D721Med (cell line): ENCODE results near the gene ADARB2.

Experiments used
- DNase-seq: peaks from one replicate; pipeline ENCODE4 v3.0.0; 2011; ENCODE audit warnings: low spot score; ENCODE audit not compliant: insufficient read length
- FAIRE-seq: peaks from 2 replicates; lab custom pipeline; 2011; peaks lifted over from hg19 to GRCh38; lab: Jason Lieb, UNC
- CTCF ChIP-seq: IDR thresholded peaks from 2 replicates; pipeline ENCODE4 v1.5.1; 2012; ENCODE audit warnings: mild to moderate bottlenecking, control low read depth; ENCODE audit not compliant: insufficient read depth; ENCODE audit errors: missing control alignments

ADARB2 gene

DNA sequence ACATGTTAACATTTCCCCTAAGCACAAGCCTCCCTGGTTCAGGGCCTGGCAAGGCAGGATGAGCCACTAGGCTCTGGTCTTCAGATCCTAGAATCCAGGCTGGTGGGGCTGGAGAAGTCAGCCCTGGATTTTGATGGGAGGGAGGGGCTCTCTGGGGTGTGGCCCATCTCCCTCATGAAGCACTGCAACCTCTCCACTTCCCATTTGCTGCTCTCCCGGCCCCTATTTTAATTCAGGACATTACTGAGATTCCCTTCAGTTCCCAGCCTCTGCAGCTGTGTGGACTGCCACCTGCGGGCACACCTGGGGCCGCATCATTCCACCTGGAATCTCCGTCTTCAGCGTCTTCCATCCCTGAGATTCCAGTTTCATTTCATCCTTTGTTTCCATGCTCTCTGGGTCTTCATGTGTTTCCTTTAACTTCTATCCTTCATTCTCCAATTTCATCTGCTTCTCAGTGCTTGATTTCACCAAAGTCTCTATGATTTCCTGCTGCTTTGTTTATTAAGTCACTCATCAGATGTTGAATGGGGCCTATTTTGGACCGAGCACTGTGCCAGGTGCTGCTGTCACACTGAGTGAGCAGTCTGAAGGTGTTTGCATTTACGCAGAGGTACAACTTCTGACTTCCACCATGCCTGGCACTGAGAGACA lies 427.6 kb downstream of the ADARB2 start:
- FAIRE-seq (no peak), DNase-seq (no peak)
- no peak for TF ChIP-seq CTCF

DNA sequence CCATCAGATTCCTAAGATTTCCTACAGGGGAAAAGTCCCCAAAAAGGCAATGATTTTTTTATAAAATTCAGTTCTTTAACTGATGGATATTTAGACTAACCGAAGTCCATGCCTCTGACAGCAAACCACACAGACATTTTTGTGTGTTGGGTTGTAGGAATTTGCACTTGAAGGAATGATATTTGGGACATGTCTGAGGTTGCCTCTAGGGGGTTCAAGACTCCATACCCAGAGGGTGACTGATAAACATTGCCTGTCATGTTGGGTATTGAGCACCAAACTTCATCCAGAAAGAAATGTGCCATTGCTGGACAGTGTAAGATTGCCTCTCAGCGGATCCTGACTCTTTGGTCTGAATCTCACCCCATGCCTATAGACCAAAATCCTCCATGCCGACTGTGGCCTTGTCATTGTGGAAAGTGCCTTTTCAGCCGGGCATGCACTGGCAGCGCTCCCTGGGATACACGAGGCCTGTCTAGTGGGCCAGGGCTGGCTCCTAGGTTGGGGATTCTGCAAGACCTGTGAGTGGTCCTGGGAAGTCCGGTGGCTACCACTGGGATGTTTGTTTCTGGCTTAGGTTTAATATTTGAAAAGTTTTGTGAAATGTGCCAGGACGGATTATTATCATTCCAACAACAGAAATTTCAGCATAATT lies 428.2 kb downstream of the ADARB2 start:
- DNase-seq (no peak), FAIRE-seq (no peak)
- no peak for TF ChIP-seq CTCF

DNA sequence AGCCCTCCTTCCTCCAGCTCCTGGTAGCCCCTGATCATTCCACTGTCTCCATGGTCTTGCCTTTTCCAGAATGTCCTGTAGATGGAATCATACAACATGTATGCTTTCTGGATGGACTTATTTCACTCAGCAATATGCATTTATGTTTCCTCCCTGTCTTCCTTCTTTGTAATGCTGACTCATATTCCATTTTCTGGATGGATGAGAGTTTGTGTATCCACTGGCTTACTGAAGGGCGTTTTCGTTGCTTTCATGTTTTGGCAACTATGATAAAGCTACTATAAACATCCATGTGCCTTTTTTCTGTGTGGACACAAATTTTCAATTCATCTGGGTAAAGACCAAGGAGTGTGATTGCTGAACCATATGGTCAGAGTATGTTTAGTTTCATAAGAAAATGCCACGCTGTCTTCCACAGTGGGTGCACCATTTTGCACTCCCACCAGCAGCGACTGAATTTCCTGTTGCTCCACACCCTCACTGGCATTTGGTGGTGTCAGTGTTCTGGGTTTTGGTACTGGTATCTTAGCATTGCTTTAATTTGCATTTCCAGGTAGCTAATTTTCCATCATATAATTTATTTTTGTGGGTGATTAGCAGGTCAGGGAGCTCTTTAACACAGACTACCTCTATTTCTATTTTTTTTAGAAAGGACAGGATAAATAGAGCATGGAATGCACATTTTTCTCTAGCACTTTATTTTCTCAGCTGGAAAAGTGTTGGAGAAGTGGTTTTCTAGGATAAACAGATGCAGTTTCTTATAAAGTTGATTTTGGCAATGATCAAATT lies 429.0 kb downstream of the ADARB2 start:
- DNase-seq (no peak), FAIRE-seq (no peak)
- no peak for TF ChIP-seq CTCF

DNA sequence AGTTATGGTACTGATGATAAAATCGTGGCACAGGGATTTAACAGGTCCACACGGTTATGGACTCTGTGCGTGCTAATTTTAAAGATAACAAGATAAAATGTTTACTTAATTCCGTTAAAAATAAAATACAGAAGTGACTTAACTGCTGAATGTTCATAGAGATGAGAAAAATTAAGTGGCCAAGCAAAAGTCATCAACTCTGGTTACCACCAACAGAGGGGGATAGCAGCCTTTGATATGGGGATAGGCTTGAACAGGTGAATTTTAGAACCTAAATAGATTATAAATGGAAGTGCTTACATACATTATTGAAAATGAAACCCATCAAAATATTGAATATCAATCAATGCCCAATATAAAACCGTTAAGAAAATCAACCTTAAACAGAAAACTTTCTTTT lies 436.2 kb downstream of the ADARB2 start:
- DNase-seq, result no peak
- no peak for TF ChIP-seq CTCF
- no peak for FAIRE-seq

DNA sequence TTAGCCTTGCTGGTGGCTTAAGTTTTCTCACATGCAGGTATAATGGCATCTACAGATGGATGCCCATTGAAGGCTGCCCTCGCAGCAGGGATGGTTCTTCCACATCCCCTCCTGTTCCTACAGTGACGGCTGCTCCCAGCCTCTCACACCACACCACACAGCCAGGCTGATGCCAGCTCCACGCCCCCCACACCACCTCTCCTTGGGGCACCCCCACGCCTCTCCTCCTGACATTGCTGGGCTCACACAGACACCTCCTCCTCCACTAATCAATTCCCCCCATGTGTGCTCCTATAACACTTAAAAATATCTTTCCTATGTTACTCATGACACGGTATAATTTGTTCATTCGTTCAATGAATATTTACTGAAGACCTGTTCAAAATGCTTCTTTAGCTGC lies 437.1 kb downstream of the ADARB2 start:
- FAIRE-seq (no peak), DNase-seq (no peak)
- no peak for TF ChIP-seq CTCF

DNA sequence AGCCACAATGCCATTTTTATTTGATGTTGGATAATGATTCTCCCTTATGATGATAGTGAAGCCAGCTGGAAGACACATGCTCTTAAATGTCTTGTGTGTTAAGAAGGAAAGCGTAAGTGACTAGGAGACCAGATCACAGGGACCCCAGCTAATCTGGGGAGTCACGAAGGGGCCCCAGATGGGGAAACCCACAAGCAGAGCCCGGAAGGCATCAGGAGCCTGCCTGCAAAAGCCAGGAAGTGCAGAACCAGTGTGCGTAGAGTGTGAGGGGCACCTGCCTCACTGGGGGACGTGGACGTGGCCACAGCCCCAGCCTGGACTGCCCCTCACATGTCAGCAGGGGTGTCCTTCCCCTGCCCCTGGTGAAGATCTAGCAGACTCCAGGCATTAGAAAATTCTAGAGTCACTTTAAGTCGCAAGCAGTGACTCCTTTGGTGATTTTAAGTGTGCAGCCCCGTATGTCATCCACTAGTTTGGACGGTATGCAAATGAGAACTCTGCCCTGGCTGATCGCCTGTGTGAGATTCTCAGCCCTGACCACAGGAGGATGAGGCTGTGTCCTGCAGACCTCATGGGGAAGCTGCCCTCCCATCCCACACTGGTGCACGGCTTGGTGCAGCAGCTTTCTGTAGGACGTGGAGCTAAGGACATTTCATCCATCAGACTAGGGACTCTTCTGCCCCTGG lies 438.1 kb downstream of the ADARB2 start:
- FAIRE-seq, result no peak
- DNase-seq, result no peak
- TF ChIP-seq CTCF, result no peak
